ENCODE data around the gene AMMECR1L.

- TF ChIP-seq CBFB (IDR thresholded peaks at IDR 0.05; ENCODE audit: low read depth) (no peak), CTCF (IDR thresholded peaks at IDR 0.05 in 2 of 3, conservative IDR thresholded peaks at IDR 0.05 in 1 of 3; ENCODE audit: control insufficient read depth in 2 of 3, extremely low read depth in 1 of 3, insufficient read depth in 1 of 3, low read depth in 3 of 3, low read length in 3 of 3) (no peak), JUND (IDR thresholded peaks at IDR 0.05; ENCODE audit: low read depth, low read length) (no peak), SP1 (IDR thresholded peaks at IDR 0.05; ENCODE audit: low read depth, low read length) (no peak), JUNB (IDR thresholded peaks at IDR 0.05) (no peak), CEBPB (IDR thresholded peaks at IDR 0.05; ENCODE audit: borderline replicate concordance in 1 of 2, low read depth in 2 of 2, low read length in 2 of 2) (no peak), EGR1 (IDR thresholded peaks at IDR 0.05; ENCODE audit: borderline replicate concordance in 1 of 2, low read depth in 2 of 2, low read length in 2 of 2) (no peak), RAD51 (IDR thresholded peaks at IDR 0.05) (no peak), CHD2 (IDR thresholded peaks at IDR 0.05; ENCODE audit: borderline replicate concordance, low read depth, low read length) (no peak), EZH2 (IDR thresholded peaks at IDR 0.05; ENCODE audit: borderline replicate concordance, control insufficient read depth, low read depth, low read length) (no peak), POLR2A (IDR thresholded peaks at IDR 0.05; ENCODE audit: low read depth, low read length) (no peak), REST (IDR thresholded peaks at IDR 0.05; ENCODE audit: low read depth, low read length) (no peak)
- TF ChIP-seq, protein P1, sequence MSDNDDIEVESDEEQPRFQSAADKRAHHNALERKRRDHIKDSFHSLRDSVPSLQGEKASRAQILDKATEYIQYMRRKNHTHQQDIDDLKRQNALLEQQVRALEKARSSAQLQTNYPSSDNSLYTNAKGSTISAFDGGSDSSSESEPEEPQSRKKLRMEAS (IDR thresholded peaks at IDR 0.05; ENCODE audit: low read depth, low read length) = no peak
Observed at GRCh38 chr2:127826047-127826446, 59.7 kb downstream of the AMMECR1L start.
